BJ (cell line): ENCODE data around the gene KITLG. TPM values are rescaled to one million over a fixed set of nuclear protein-coding genes. Genes with fewer than 3 reads are reported as not detected.

Source experiments
- CTCF ChIA-PET: fragments of 350-600 bp; formaldehyde crosslinking; extraction: SDS; loops from one replicate; lab custom pipeline; 2021; ENCODE audit warnings: antibody characterized with exemption, inconsistent platforms; lab: Yijun Ruan, JAX
- POLR2A ChIA-PET: fragments of 300-600 bp; sonication (Branson Sonifier 250); formaldehyde crosslinking; extraction: SDS; loops from one replicate; lab custom pipeline; 2021; ENCODE audit warnings: antibody characterized with exemption; lab: Charles Lee
- DNase-seq: peaks from one replicate; pipeline ENCODE4 v3.0.0-alpha.2; 2011; ENCODE audit warnings: low read depth
- H3K27me3 ChIP-seq: 2 replicates; pipeline ENCODE4 v1.6.0; 2011; ENCODE audit warnings: low read length; ENCODE audit not compliant: control insufficient read depth, insufficient read depth
- H3K36me3 ChIP-seq: 2 replicates; pipeline ENCODE4 v1.5.1; 2011; ENCODE audit warnings: low read length; ENCODE audit not compliant: control insufficient read depth, insufficient read depth
- H3K4me3 ChIP-seq: 2 replicates; pipeline ENCODE4 v1.5.1; 2011; ENCODE audit warnings: low read depth, mild to moderate bottlenecking, control low read depth, low read length
- CTCF ChIP-seq: IDR thresholded peaks from 2 replicates; pipeline ENCODE4 v1.5.1; 2011; ENCODE audit warnings: low read depth, mild to moderate bottlenecking, control low read depth, inconsistent platforms, low read length, moderate library complexity; ENCODE audit not compliant: insufficient read depth
- polyA plus RNA-seq: library from polyadenylated mRNA; depleted of rRNA; stranded (reverse); fragments of >200 nt; gene quantifications from 2 replicates; pipeline ENCODE4 v1.2.3, GENCODE V29; 2011

KITLG gene
- polyA plus RNA-seq, 1 experiment, result 17.0 TPM

- no peak for DNase-seq
- no peak for TF ChIP-seq CTCF
- Histone ChIP-seq H3K36me3 (0 out of 2 replicates have a peak, but pooled peaks cover 1% of the 10 kb centered on the region), H3K4me3 (no peak overlapping the region), H3K27me3 (no peaks in the 10 kb centered on the region)
- CTCF ChIA-PET, result interaction anchor here (0.5 kb wide), 1 partner anchor 37 kb away, joined by 3 read pairs; no protein-coding TSS in a partner anchor
- POLR2A ChIA-PET, result no interaction called here
Measured at GRCh38 chr12:88507270-88507669, 73.0 kb downstream of the KITLG start.

GRCh38 chr12:88505696-88506095, 74.6 kb downstream of the KITLG start:
- no peak for DNase-seq
- CTCF ChIA-PET, result no interaction called here
- POLR2A ChIA-PET, result no interaction called here
- Histone ChIP-seq H3K4me3 (no peak overlapping the region), H3K36me3 (peaks cover 1% of the 10 kb centered on the region; the same call in 1 of the 2 replicates), H3K27me3 (no peaks in the 10 kb centered on the region)
- TF ChIP-seq CTCF, result no peak

GRCh38 chr12:88503281-88503703, 77.0 kb downstream of the KITLG start:
- ChIA-PET CTCF (interaction anchor here (0.6 kb wide), 1 partner anchor 1356 kb away, joined by 3 read pairs; no protein-coding TSS in a partner anchor), POLR2A (no interaction called here)
- Histone ChIP-seq H3K4me3 (no peak overlapping the region), H3K27me3 (no peaks in the 10 kb centered on the region), H3K36me3 (peaks cover 1% of the 10 kb centered on the region; the same call in 1 of the 2 replicates)
- DNase-seq, result no peak
- no peak for TF ChIP-seq CTCF

GRCh38 chr12:88501972-88502938, 78.0 kb downstream of the KITLG start:
- CTCF ChIA-PET, result interaction anchor here (0.6 kb wide), 1 partner anchor 1357 kb away, joined by 3 read pairs; no protein-coding TSS in a partner anchor
- no peak overlapping the region for H3K4me3 ChIP-seq
- peaks cover 1% of the 10 kb centered on the region; the same call in 1 of the 2 replicates for H3K36me3 ChIP-seq
- POLR2A ChIA-PET, result no interaction called here
- no peak for DNase-seq
- TF ChIP-seq CTCF, result no peak
- H3K27me3 ChIP-seq, result no peaks in the 10 kb centered on the region

- H3K27me3 ChIP-seq, result no peaks in the 10 kb centered on the region
- H3K36me3 ChIP-seq, result peaks cover 2% of the 10 kb centered on the region
- H3K4me3 ChIP-seq, result no peak overlapping the region
- ChIA-PET CTCF (interaction anchor here (1.2 kb wide), 1 partner anchor 9 kb away, joined by 4 read pairs; no protein-coding TSS in a partner anchor), POLR2A (no interaction called here)
- no peak for DNase-seq
- no peak for TF ChIP-seq CTCF
Measured at GRCh38 chr12:88496891-88497371, 83.3 kb downstream of the KITLG start.
